Smooth muscle cell (in vitro differentiated cells): ENCODE results near the gene CACNG4. TPM values are rescaled to one million over a fixed set of nuclear protein-coding genes. Genes with fewer than 3 reads are reported as not detected.

Source experiments
- DNase-seq: peaks from one replicate; lab custom pipeline; 2025; ENCODE audit not compliant: unreplicated experiment; lab: John Stamatoyannopoulos, UW
- H2AFZ ChIP-seq: fragments of 200-600 bp; sonication (generic); 2 replicates; pipeline ENCODE4 v1.6.0; 2016; ENCODE audit warnings: antibody characterized with exemption, low read depth, mild to moderate bottlenecking
- H3F3A ChIP-seq: fragments of 200-600 bp; sonication (generic); 2 replicates; pipeline ENCODE4 v1.6.0; 2017; ENCODE audit warnings: antibody characterized with exemption, low read depth
- H3K27ac ChIP-seq: fragments of 200-600 bp; sonication (generic); 2 replicates; pipeline ENCODE4 v1.5.1; 2016; ENCODE audit warnings: low read depth, mild to moderate bottlenecking
- H3K27me3 ChIP-seq: fragments of 200-600 bp; sonication (generic); 2 replicates; pipeline ENCODE4 v1.6.1; 2016; ENCODE audit warnings: low read depth, mild to moderate bottlenecking
- H3K36me3 ChIP-seq: fragments of 200-600 bp; sonication (generic); 2 replicates; pipeline ENCODE4 v1.5.1; 2016; ENCODE audit warnings: low read depth
- H3K4me1 ChIP-seq: fragments of 200-600 bp; sonication (generic); 2 replicates; pipeline ENCODE4 v1.5.1; 2016; ENCODE audit warnings: low read depth
- H3K4me2 ChIP-seq: fragments of 200-600 bp; sonication (generic); 2 replicates; pipeline ENCODE4 v1.6.0; 2016; ENCODE audit warnings: mild to moderate bottlenecking
- H3K4me3 ChIP-seq: fragments of 200-600 bp; sonication (generic); 2 replicates; pipeline ENCODE4 v1.5.1; 2016; ENCODE audit warnings: mild to moderate bottlenecking
- H3K79me2 ChIP-seq: fragments of 200-600 bp; sonication (generic); 2 replicates; pipeline ENCODE4 v1.6.0; 2016; ENCODE audit warnings: low read depth, mild to moderate bottlenecking
- H3K9ac ChIP-seq: fragments of 200-600 bp; sonication (generic); 2 replicates; pipeline ENCODE4 v1.6.0; 2016; ENCODE audit warnings: low read depth
- H3K9me3 ChIP-seq: fragments of 200-600 bp; sonication (generic); replicated peaks from 2 replicates; pipeline ENCODE4 v1.5.1; 2016; ENCODE audit warnings: low read depth
- H4K20me1 ChIP-seq: fragments of 200-600 bp; sonication (generic); 2 replicates; pipeline ENCODE4 v1.6.0; 2016; ENCODE audit warnings: low read depth
- WGBS: methylation state at CpG from one replicate; pipeline ENCODE4 v1.1.7; 2016; ENCODE audit warnings: low lambda C conversion rate; 5-methylcytosine and 5-hydroxymethylcytosine counted together
- polyA plus RNA-seq: library from polyadenylated mRNA; unstranded; fragments of >200 nt; fragmentation: Nextera tagmentation; extraction: Ambion mirVana; gene quantifications from 2 replicates; pipeline ENCODE4 v1.2.1, GENCODE V29; 2016
- total RNA-seq: library from RNA; depleted of rRNA; stranded (reverse); fragments of >200 nt; gene quantifications from 2 replicates; pipeline ENCODE4 v1.2.3, GENCODE V29; 2014
- TF ChIP-seq, protein P1 (sequence below): fragments of 200-600 bp; sonication (generic); IDR thresholded peaks from 2 replicates; pipeline ENCODE4 v1.5.1; 2017; ENCODE audit warnings: borderline replicate concordance, mild to moderate bottlenecking, antibody characterized with exemption; ENCODE audit not compliant: insufficient read depth, poor library complexity, severe bottlenecking

Gene CACNG4
- total and polyA plus RNA-seq, 2 experiments from 2014 or later: 1.4 to 6.5 TPM

DNA sequence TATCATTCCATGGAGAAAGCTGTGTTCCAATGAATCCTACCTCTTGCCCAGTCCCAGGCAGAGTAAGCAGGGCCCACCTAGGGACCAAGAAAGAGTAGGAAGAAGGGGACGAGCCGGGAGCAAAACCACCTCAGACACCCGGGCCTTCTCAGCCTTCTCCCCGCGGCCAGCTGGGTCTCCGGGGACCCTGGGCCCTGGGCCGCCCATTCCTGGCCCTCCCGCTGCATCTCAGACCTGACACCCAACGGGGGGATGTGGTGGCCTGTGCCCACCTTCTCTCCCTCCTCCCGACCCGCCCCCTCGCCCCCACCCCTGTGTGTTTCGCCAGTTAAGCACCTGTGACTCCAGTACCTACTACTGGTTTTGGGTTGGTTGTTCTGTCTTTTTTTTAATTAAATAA, 68.5 kb downstream of the CACNG4 start:
- no peaks in the 10 kb centered on the region for H3K36me3 ChIP-seq
- H2AFZ ChIP-seq: no peak overlapping the region
- no peak overlapping the region for H3K4me2 ChIP-seq
- H3K4me1 ChIP-seq: no peaks in the 10 kb centered on the region
- no peaks in the 10 kb centered on the region for H4K20me1 ChIP-seq
- WGBS: 95% methylated on average over 13 of the region's 13 CpGs
- TF ChIP-seq, protein P1, sequence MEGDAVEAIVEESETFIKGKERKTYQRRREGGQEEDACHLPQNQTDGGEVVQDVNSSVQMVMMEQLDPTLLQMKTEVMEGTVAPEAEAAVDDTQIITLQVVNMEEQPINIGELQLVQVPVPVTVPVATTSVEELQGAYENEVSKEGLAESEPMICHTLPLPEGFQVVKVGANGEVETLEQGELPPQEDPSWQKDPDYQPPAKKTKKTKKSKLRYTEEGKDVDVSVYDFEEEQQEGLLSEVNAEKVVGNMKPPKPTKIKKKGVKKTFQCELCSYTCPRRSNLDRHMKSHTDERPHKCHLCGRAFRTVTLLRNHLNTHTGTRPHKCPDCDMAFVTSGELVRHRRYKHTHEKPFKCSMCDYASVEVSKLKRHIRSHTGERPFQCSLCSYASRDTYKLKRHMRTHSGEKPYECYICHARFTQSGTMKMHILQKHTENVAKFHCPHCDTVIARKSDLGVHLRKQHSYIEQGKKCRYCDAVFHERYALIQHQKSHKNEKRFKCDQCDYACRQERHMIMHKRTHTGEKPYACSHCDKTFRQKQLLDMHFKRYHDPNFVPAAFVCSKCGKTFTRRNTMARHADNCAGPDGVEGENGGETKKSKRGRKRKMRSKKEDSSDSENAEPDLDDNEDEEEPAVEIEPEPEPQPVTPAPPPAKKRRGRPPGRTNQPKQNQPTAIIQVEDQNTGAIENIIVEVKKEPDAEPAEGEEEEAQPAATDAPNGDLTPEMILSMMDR: no peak
- H3K79me2 ChIP-seq: no peaks in the 10 kb centered on the region
- H3K9me3 ChIP-seq: no peaks in the 10 kb centered on the region
- H3K9ac ChIP-seq: no peak overlapping the region
- no peak overlapping the region for H3K4me3 ChIP-seq
- DNase-seq: no peak
- H3F3A ChIP-seq: no peaks in the 10 kb centered on the region
- H3K27ac ChIP-seq: no peak overlapping the region
- H3K27me3 ChIP-seq: no peaks in the 10 kb centered on the region

DNA sequence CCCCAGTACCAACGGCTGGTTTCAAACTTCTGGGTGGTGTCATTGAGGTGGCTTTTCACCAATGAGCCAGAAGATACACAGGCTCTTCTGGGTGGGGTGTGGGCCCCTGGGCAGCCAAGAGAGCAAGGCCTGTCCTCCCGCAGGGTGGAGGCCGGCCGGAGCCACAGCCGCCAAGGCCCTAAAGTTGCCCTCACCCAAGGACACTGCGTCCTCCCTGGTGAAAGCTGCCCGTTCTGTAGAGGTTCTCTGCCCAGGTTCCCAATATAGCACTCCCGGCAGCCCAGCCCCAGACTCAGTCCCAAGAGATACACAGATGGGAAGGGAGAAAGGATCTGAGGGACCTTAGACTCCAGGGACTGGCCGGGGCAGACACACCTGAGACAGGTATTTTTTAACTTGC, 69.1 kb downstream of the CACNG4 start:
- DNase-seq: no peak
- no peak overlapping the region for H3K4me2 ChIP-seq
- no peaks in the 10 kb centered on the region for H3K79me2 ChIP-seq
- no peak overlapping the region for H3K27ac ChIP-seq
- no peaks in the 10 kb centered on the region for H4K20me1 ChIP-seq
- no peaks in the 10 kb centered on the region for H3K27me3 ChIP-seq
- no peaks in the 10 kb centered on the region for H3F3A ChIP-seq
- TF ChIP-seq, protein P1: no peak
- no peaks in the 10 kb centered on the region for H3K36me3 ChIP-seq
- H3K4me3 ChIP-seq: no peak overlapping the region
- WGBS: 97% methylated on average over 9 of the region's 9 CpGs
- H2AFZ ChIP-seq: no peak overlapping the region
- H3K9ac ChIP-seq: no peak overlapping the region
- H3K4me1 ChIP-seq: no peaks in the 10 kb centered on the region
- no peaks in the 10 kb centered on the region for H3K9me3 ChIP-seq

DNA sequence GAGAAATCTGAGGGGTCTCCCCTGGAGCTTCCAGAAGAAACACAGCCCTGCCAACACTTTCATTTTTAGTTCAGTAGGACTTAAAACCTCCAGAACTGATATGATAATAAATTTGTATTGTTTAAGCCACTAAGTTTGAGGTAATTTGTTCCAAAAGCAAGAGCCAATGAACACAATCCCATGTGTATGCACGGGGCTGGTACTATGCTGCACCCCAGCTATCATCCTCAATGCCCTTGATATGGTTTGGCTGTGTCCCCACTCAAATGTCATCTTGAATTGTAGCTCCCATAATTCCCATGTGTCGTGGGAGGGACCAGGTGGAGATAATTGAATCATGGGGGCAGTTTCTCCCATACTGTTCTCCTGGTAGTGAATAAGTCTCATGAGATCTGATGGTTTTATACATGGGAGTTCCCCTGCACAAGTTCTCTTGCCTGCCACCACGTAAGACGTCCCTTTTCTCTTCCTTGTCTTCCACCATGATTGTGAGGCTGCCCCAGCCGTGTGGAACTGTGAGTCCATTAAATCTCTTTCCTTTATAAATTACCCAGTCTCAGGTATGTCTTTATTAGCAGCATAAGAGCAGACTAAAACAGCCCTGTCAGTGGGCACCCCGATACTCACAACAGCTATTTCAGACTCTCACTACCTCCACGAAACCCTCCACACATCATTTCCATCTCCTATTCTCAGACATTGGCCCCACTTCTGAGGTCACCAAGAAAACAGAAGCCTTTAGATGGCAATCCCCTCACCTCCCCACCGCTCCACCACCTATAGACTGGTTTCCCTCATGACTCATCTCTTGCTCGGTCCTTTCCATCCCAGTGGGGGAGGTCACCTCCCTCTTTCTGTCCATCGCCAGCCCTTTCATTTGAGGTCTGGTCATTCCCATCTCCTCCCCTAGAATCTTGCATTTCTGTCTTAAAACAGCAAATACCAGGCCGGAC, 70.9 kb downstream of the CACNG4 start:
- no peaks in the 10 kb centered on the region for H3K79me2 ChIP-seq
- H3F3A ChIP-seq: no peaks in the 10 kb centered on the region
- DNase-seq: no peak
- no peaks in the 10 kb centered on the region for H3K36me3 ChIP-seq
- H4K20me1 ChIP-seq: no peaks in the 10 kb centered on the region
- no peaks in the 10 kb centered on the region for H3K27me3 ChIP-seq
- H3K4me3 ChIP-seq: no peak overlapping the region
- H3K9me3 ChIP-seq: no peaks in the 10 kb centered on the region
- no peak overlapping the region for H3K27ac ChIP-seq
- TF ChIP-seq, protein P1: no peak
- WGBS: 79% methylated on average over 11 of the region's 11 CpGs
- no peaks in the 10 kb centered on the region for H3K4me1 ChIP-seq
- H2AFZ ChIP-seq: no peak overlapping the region
- H3K4me2 ChIP-seq: no peak overlapping the region
- no peak overlapping the region for H3K9ac ChIP-seq
